SU-DHL-6 (cell line): ENCODE results near the gene TSPAN8.

Source experiments
- CTCF ChIP-seq: fragments of 200-600 bp; sonication (generic); IDR thresholded peaks from one replicate; pipeline ENCODE4 v1.5.1; 2017; ENCODE audit warnings: antibody characterized with exemption, mild to moderate bottlenecking, low read length, moderate library complexity; ENCODE audit not compliant: insufficient read depth, poor library complexity, severe bottlenecking
- EZH2phosphoT487 ChIP-seq: fragments of 200-600 bp; sonication (generic), shearing (Covaris generic); conservative IDR thresholded peaks from 2 replicates; pipeline ENCODE4 v1.6.1; 2018; ENCODE audit warnings: mild to moderate bottlenecking, antibody characterized with exemption, low read length, moderate library complexity, mixed read lengths

GRCh38 chr12:71162832-71163763 lies 5.3 kb upstream of the TSPAN8 start:
- no peak for TF ChIP-seq CTCF
- no peak for TF ChIP-seq EZH2phosphoT487
